ENCODE measurements around the gene DTNB. TPM values are rescaled to one million over a fixed set of nuclear protein-coding genes. Genes with fewer than 3 reads are reported as not detected.

The DTNB gene
- total RNA-seq, 1 experiment from 2014 or later: 51.9 TPM

GRCh38 chr2:25590921-25591505 lies 82.4 kb downstream of the DTNB start:
- no peak overlapping the region for H3K27ac ChIP-seq
- DNase-seq: no peak
- no peaks in the 10 kb centered on the region for H3K9me3 ChIP-seq (ENCODE audit: insufficient read depth, low read depth)
- H4K20me1 ChIP-seq (ENCODE audit: insufficient read depth): peaks cover 5% of the 10 kb centered on the region; the same call in 1 of the 2 replicates
- H3K27me3 ChIP-seq (ENCODE audit: insufficient read depth, low read depth): no peaks in the 10 kb centered on the region
- CTCF ChIA-PET: no interaction called here
- no peaks in the 10 kb centered on the region for H3K79me2 ChIP-seq (ENCODE audit: low read depth)
- intact Hi-C loops (cut with micrococcal nuclease; ENCODE audit: unreplicated experiment): no loop called here
- no TSS peak for BruUV-seq (replicated peaks)
- no peak overlapping the region for H3K4me2 ChIP-seq
- H3K36me3 ChIP-seq (ENCODE audit: low read depth): no peaks in the 10 kb centered on the region
- POLR2A ChIA-PET (ENCODE audit: unreplicated experiment): no interaction called here
- TF ChIP-seq EZH2 (IDR thresholded peaks at IDR 0.05; ENCODE audit: low read depth) (no peak), CTCF (conservative IDR thresholded peaks at IDR 0.05) (no peak)
- H3K4me1 ChIP-seq (replicated peaks; ENCODE audit: insufficient read depth): no peaks in the 10 kb centered on the region
- H2AFZ ChIP-seq: no peak overlapping the region
- no peak overlapping the region for H3K4me3 ChIP-seq
- no peaks in the 10 kb centered on the region for H3K9me2 ChIP-seq (ENCODE audit: insufficient read depth)
- H3F3A ChIP-seq (ENCODE audit: insufficient read depth, low read depth): 0 out of 2 replicates have a peak, but pooled peaks cover 10% of the 10 kb centered on the region

GRCh38 chr2:25589676-25590205 lies 83.6 kb downstream of the DTNB start:
- no peak for DNase-seq
- intact Hi-C loops (cut with micrococcal nuclease; ENCODE audit: unreplicated experiment): no loop called here
- ChIA-PET CTCF (interaction anchor here (0.6 kb wide), 1 partner anchor 24 kb away, joined by 4 read pairs; no protein-coding TSS in a partner anchor), POLR2A (ENCODE audit: unreplicated experiment) (no interaction called here)
- Histone ChIP-seq H3K27me3 (ENCODE audit: insufficient read depth, low read depth) (no peaks in the 10 kb centered on the region), H3K9me3 (ENCODE audit: insufficient read depth, low read depth) (no peaks in the 10 kb centered on the region), H3K27ac (no peak overlapping the region), H3K79me2 (ENCODE audit: low read depth) (no peaks in the 10 kb centered on the region), H2AFZ (no peak overlapping the region), H3F3A (ENCODE audit: insufficient read depth, low read depth) (0 out of 2 replicates have a peak, but pooled peaks cover 10% of the 10 kb centered on the region), H3K9me2 (ENCODE audit: insufficient read depth) (no peaks in the 10 kb centered on the region), H3K4me3 (no peak overlapping the region), H3K4me2 (no peak overlapping the region), H4K20me1 (ENCODE audit: insufficient read depth) (peaks cover 5% of the 10 kb centered on the region; the same call in 1 of the 2 replicates), H3K4me1 (replicated peaks; ENCODE audit: insufficient read depth) (no peaks in the 10 kb centered on the region), H3K36me3 (ENCODE audit: low read depth) (no peaks in the 10 kb centered on the region)
- BruUV-seq (replicated peaks): no TSS peak
- TF ChIP-seq EZH2 (IDR thresholded peaks at IDR 0.05; ENCODE audit: low read depth) (no peak), CTCF (conservative IDR thresholded peaks at IDR 0.05) (no peak)

- no peaks in the 10 kb centered on the region for H3K79me2 ChIP-seq (ENCODE audit: low read depth)
- no peaks in the 10 kb centered on the region for H3K4me1 ChIP-seq (replicated peaks; ENCODE audit: insufficient read depth)
- ChIA-PET CTCF (no interaction called here), POLR2A (ENCODE audit: unreplicated experiment) (no interaction called here)
- H3K4me2 ChIP-seq: no peak overlapping the region
- H3K27ac ChIP-seq: no peak overlapping the region
- intact Hi-C loops (cut with micrococcal nuclease; ENCODE audit: unreplicated experiment): no loop called here
- H3K4me3 ChIP-seq: no peak overlapping the region
- no peaks in the 10 kb centered on the region for H3K27me3 ChIP-seq (ENCODE audit: insufficient read depth, low read depth)
- no peak for TF ChIP-seq EZH2 (IDR thresholded peaks at IDR 0.05; ENCODE audit: low read depth)
- no peak for DNase-seq
- no peaks in the 10 kb centered on the region for H3K9me2 ChIP-seq (ENCODE audit: insufficient read depth)
- no peak overlapping the region for H2AFZ ChIP-seq
- H4K20me1 ChIP-seq (ENCODE audit: insufficient read depth): peaks cover 5% of the 10 kb centered on the region; the same call in 1 of the 2 replicates
- H3F3A ChIP-seq (ENCODE audit: insufficient read depth, low read depth): 0 out of 2 replicates have a peak, but pooled peaks cover 10% of the 10 kb centered on the region
- H3K36me3 ChIP-seq (ENCODE audit: low read depth): no peaks in the 10 kb centered on the region
- no peaks in the 10 kb centered on the region for H3K9me3 ChIP-seq (ENCODE audit: insufficient read depth, low read depth)
- BruUV-seq (replicated peaks): no TSS peak
Observed at GRCh38 chr2:25588576-25588975, 84.8 kb downstream of the DTNB start.

Measured in PC-9 (cell line).